ENCODE measurements around the gene CAMTA1. TPM values are rescaled to one million over a fixed set of nuclear protein-coding genes. Genes with fewer than 3 reads are reported as not detected.
"Not testable (repeated sequence)": the region's sequence is repeated elsewhere in the genome, so short reads cannot be mapped to it uniquely, and the experiment has no call there.

Gene CAMTA1
- total RNA-seq, 1 experiment from 2014 or later: 102 TPM

GRCh38 chr1:7703321-7704213, 918.3 kb downstream of the CAMTA1 start:
- DNase-seq: peak; percentile 94
- H3K27me3 ChIP-seq (ENCODE audit: control insufficient read depth, insufficient read depth, low read length): peaks cover 29% of the 10 kb centered on the region
- no peaks in the 10 kb centered on the region for H3K36me3 ChIP-seq (replicated peaks; ENCODE audit: control insufficient read depth, insufficient read depth, low read length)
- H3K4me3 ChIP-seq (ENCODE audit: insufficient read depth, low read depth, low read length): peak overlapping the region; percentile 52

GRCh38 chr1:7704214-7705047, 919.2 kb downstream of the CAMTA1 start:
- Histone ChIP-seq H3K36me3 (replicated peaks; ENCODE audit: control insufficient read depth, insufficient read depth, low read length) (no peaks in the 10 kb centered on the region), H3K4me3 (ENCODE audit: insufficient read depth, low read depth, low read length) (peak overlapping the region; percentile 52), H3K27me3 (ENCODE audit: control insufficient read depth, insufficient read depth, low read length) (peaks cover 29% of the 10 kb centered on the region)
- peak; percentile 100 for DNase-seq

GRCh38 chr1:7705048-7705907, 920.0 kb downstream of the CAMTA1 start:
- Histone ChIP-seq H3K4me3 (ENCODE audit: insufficient read depth, low read depth, low read length) (peak overlapping the region; percentile 50), H3K27me3 (ENCODE audit: control insufficient read depth, insufficient read depth, low read length) (peaks cover 29% of the 10 kb centered on the region), H3K36me3 (replicated peaks; ENCODE audit: control insufficient read depth, insufficient read depth, low read length) (no peaks in the 10 kb centered on the region)
- DNase-seq: peak; percentile 80

- DNase-seq: no peak
- Histone ChIP-seq H3K36me3 (replicated peaks; ENCODE audit: control insufficient read depth, insufficient read depth, low read length) (no peaks in the 10 kb centered on the region), H3K4me3 (ENCODE audit: insufficient read depth, low read depth, low read length) (no peak overlapping the region; the same call in 1 of the 2 replicates), H3K27me3 (ENCODE audit: control insufficient read depth, insufficient read depth, low read length) (peaks cover 29% of the 10 kb centered on the region)
These were observed 920.6 kb downstream of the CAMTA1 start for GRCh38 chr1:7705908-7706216.

- peaks cover 26% of the 10 kb centered on the region for H3K27me3 ChIP-seq (ENCODE audit: control insufficient read depth, insufficient read depth, low read length)
- H3K4me3 ChIP-seq (ENCODE audit: insufficient read depth, low read depth, low read length): no peak overlapping the region
- DNase-seq: no peak
- no peaks in the 10 kb centered on the region for H3K36me3 ChIP-seq (replicated peaks; ENCODE audit: control insufficient read depth, insufficient read depth, low read length)
These were observed 922.3 kb downstream of the CAMTA1 start for GRCh38 chr1:7707527-7707926.

- peaks cover 22% of the 10 kb centered on the region for H3K27me3 ChIP-seq (ENCODE audit: control insufficient read depth, insufficient read depth, low read length)
These were observed 922.8 kb downstream of the CAMTA1 start for GRCh38 chr1:7708065-7708464.

GRCh38 chr1:7710859-7711258, 925.6 kb downstream of the CAMTA1 start:
- Histone ChIP-seq H3K36me3 (replicated peaks; ENCODE audit: control insufficient read depth, insufficient read depth, low read length) (no peaks in the 10 kb centered on the region), H3K4me3 (ENCODE audit: insufficient read depth, low read depth, low read length) (no peak overlapping the region), H3K27me3 (ENCODE audit: control insufficient read depth, insufficient read depth, low read length) (peaks cover 5% of the 10 kb centered on the region; the same call in 1 of the 2 replicates)
- no peak for DNase-seq

More at GRCh38 chr1:7708065-7708464, 922.8 kb downstream of the CAMTA1 start:
- H3K36me3 ChIP-seq (replicated peaks; ENCODE audit: control insufficient read depth, insufficient read depth, low read length); H3K4me3 ChIP-seq (ENCODE audit: insufficient read depth, low read depth, low read length); DNase-seq: not testable (repeated sequence)

GRCh38 chr1:7712731-7713323, 927.6 kb downstream of the CAMTA1 start:
- H3K27me3 ChIP-seq (ENCODE audit: control insufficient read depth, insufficient read depth, low read length): no peaks in the 10 kb centered on the region; the same call in 1 of the 2 replicates
- no peak overlapping the region for H3K4me3 ChIP-seq (ENCODE audit: insufficient read depth, low read depth, low read length)
- no peak for DNase-seq
- H3K36me3 ChIP-seq (replicated peaks; ENCODE audit: control insufficient read depth, insufficient read depth, low read length): no peaks in the 10 kb centered on the region

GRCh38 chr1:7716506-7716905, 931.3 kb downstream of the CAMTA1 start:
- no peaks in the 10 kb centered on the region for H3K36me3 ChIP-seq (replicated peaks; ENCODE audit: control insufficient read depth, insufficient read depth, low read length)

GRCh38 chr1:7717748-7718368, 932.6 kb downstream of the CAMTA1 start:
- H3K36me3 ChIP-seq (replicated peaks; ENCODE audit: control insufficient read depth, insufficient read depth, low read length): no peaks in the 10 kb centered on the region
- no peak overlapping the region for H3K4me3 ChIP-seq (ENCODE audit: insufficient read depth, low read depth, low read length)
- DNase-seq: no peak
- peaks cover 6% of the 10 kb centered on the region; the same call in 1 of the 2 replicates for H3K27me3 ChIP-seq (ENCODE audit: control insufficient read depth, insufficient read depth, low read length)

More at GRCh38 chr1:7716506-7716905, 931.3 kb downstream of the CAMTA1 start:
- DNase-seq: no peak
- Histone ChIP-seq H3K4me3 (ENCODE audit: insufficient read depth, low read depth, low read length) (no peak overlapping the region), H3K27me3 (ENCODE audit: control insufficient read depth, insufficient read depth, low read length) (peaks cover 6% of the 10 kb centered on the region; the same call in 1 of the 2 replicates)

GRCh38 chr1:7719468-7720094, 934.3 kb downstream of the CAMTA1 start:
- no peak for DNase-seq
- Histone ChIP-seq H3K36me3 (replicated peaks; ENCODE audit: control insufficient read depth, insufficient read depth, low read length) (no peaks in the 10 kb centered on the region), H3K27me3 (ENCODE audit: control insufficient read depth, insufficient read depth, low read length) (peaks cover 6% of the 10 kb centered on the region; the same call in 1 of the 2 replicates), H3K4me3 (ENCODE audit: insufficient read depth, low read depth, low read length) (no peak overlapping the region)

- no peak for DNase-seq
- no peaks in the 10 kb centered on the region for H3K36me3 ChIP-seq (replicated peaks; ENCODE audit: control insufficient read depth, insufficient read depth, low read length)
- peaks cover 6% of the 10 kb centered on the region; the same call in 1 of the 2 replicates for H3K27me3 ChIP-seq (ENCODE audit: control insufficient read depth, insufficient read depth, low read length)
- H3K4me3 ChIP-seq (ENCODE audit: insufficient read depth, low read depth, low read length): no peak overlapping the region
These were observed 936.9 kb downstream of the CAMTA1 start for GRCh38 chr1:7721940-7722669.
